Neural progenitor cell (in vitro differentiated cells): ENCODE data around the gene CEP170B. TPM values are rescaled to one million over a fixed set of nuclear protein-coding genes. Genes with fewer than 3 reads are reported as not detected.

ENCODE experiments used
- DNase-seq: peaks from one replicate; pipeline ENCODE4 v3.0.0-alpha.2; 2016; ENCODE audit warnings: low spot score
- H2AFZ ChIP-seq: fragments of 200-600 bp; sonication (generic); replicated peaks from 2 replicates; pipeline ENCODE4 v1.6.1; 2016; ENCODE audit warnings: antibody characterized with exemption
- H3F3A ChIP-seq: fragments of 200-600 bp; sonication (generic); 2 replicates; pipeline ENCODE4 v1.6.1; 2016; ENCODE audit warnings: antibody characterized with exemption, low read depth
- H3K27ac ChIP-seq: fragments of 200-600 bp; sonication (generic); 2 replicates; pipeline ENCODE4 v1.5.1; 2016; ENCODE audit warnings: mild to moderate bottlenecking
- H3K27me3 ChIP-seq: fragments of 200-600 bp; sonication (generic); 2 replicates; pipeline ENCODE4 v1.6.1; 2016; ENCODE audit warnings: mild to moderate bottlenecking, moderate library complexity
- H3K36me3 ChIP-seq: fragments of 200-600 bp; sonication (generic); 2 replicates; pipeline ENCODE4 v1.5.1; 2016
- H3K4me1 ChIP-seq: fragments of 200-600 bp; sonication (generic); 2 replicates; pipeline ENCODE4 v1.6.1; 2016; ENCODE audit warnings: mixed run types
- H3K4me2 ChIP-seq: fragments of 200-600 bp; sonication (generic); 2 replicates; pipeline ENCODE4 v1.6.1; 2016
- H3K4me3 ChIP-seq: fragments of 200-600 bp; sonication (generic); 2 replicates; pipeline ENCODE4 v1.5.1; 2016
- H3K79me2 ChIP-seq: fragments of 200-600 bp; sonication (generic); 2 replicates; pipeline ENCODE4 v1.6.1; 2016; ENCODE audit warnings: low read depth
- H3K9ac ChIP-seq: fragments of 200-600 bp; sonication (generic); 2 replicates; pipeline ENCODE4 v1.6.1; 2016
- H3K9me3 ChIP-seq: fragments of 200-600 bp; sonication (generic); 2 replicates; pipeline ENCODE4 v1.5.1; 2016; ENCODE audit warnings: low read depth
- H4K20me1 ChIP-seq: fragments of 200-600 bp; sonication (generic); 2 replicates; pipeline ENCODE4 v1.6.1; 2016; ENCODE audit warnings: low read depth
- H3K27ac Mint-ChIP-seq: 3 replicates; pipeline ENCODE4 v1.8.0; 2021; ENCODE audit warnings: mixed read lengths
- H3K27me3 Mint-ChIP-seq: 2 replicates; pipeline ENCODE4 v1.8.0; 2022; ENCODE audit warnings: low read depth, mild to moderate bottlenecking, inconsistent platforms, moderate library complexity, mixed read lengths; ENCODE audit not compliant: insufficient read depth
- H3K36me3 Mint-ChIP-seq: 3 replicates; pipeline ENCODE4 v1.8.0; 2021; ENCODE audit warnings: mixed read lengths
- H3K4me1 Mint-ChIP-seq: 3 replicates; pipeline ENCODE4 v1.8.0; 2021; ENCODE audit warnings: mixed read lengths
- H3K4me3 Mint-ChIP-seq: 3 replicates; pipeline ENCODE4 v1.8.0; 2021; ENCODE audit warnings: mild to moderate bottlenecking, moderate library complexity, mixed read lengths
- H3K9me3 Mint-ChIP-seq: 3 replicates; pipeline ENCODE4 v1.8.0; 2020; ENCODE audit warnings: mixed read lengths
- CTCF ChIP-seq: fragments of 200-600 bp; sonication (generic); IDR thresholded peaks from 2 replicates; pipeline ENCODE4 v1.5.1; 2017; ENCODE audit warnings: antibody characterized with exemption, mild to moderate bottlenecking
- EZH2 ChIP-seq: fragments of 200-600 bp; sonication (generic); IDR thresholded peaks from 2 replicates; pipeline ENCODE4 v1.6.1; 2017; ENCODE audit warnings: antibody characterized with exemption, mild to moderate bottlenecking, moderate library complexity
- EZH2phosphoT487 ChIP-seq: fragments of 200-600 bp; sonication (generic); IDR thresholded peaks from 2 replicates; pipeline ENCODE4 v1.6.1; 2017; ENCODE audit warnings: antibody characterized with exemption
- total RNA-seq: library from RNA; depleted of rRNA; stranded (reverse); fragments of >200 nt; gene quantifications from 2 replicates; pipeline ENCODE4 v1.2.3, GENCODE V29; 2015; ENCODE audit warnings: low replicate concordance

The CEP170B gene
- total RNA-seq, 1 donor from 2014 or later = 3.0 TPM

GRCh38 chr14:104895786-104896661 is 31.0 kb downstream of the CEP170B start:
- H3K9ac ChIP-seq = no peak overlapping the region
- no peak for DNase-seq
- H4K20me1 ChIP-seq = no peaks in the 10 kb centered on the region

GRCh38 chr14:104897330-104898194 is 32.5 kb downstream of the CEP170B start:
- no peak for DNase-seq
- H3K9me3 Mint-ChIP-seq = no peaks in the 10 kb centered on the region
- H3K9me3 ChIP-seq = no peaks in the 10 kb centered on the region

More at GRCh38 chr14:104895786-104896661, 31.0 kb downstream of the CEP170B start:
- no peak overlapping the region for H2AFZ ChIP-seq
- H3K4me2 ChIP-seq = no peak overlapping the region
- Mint-ChIP-seq H3K4me1 (peaks cover 4% of the 10 kb centered on the region), H3K9me3 (no peaks in the 10 kb centered on the region), H3K4me3 (no peak overlapping the region), H3K27me3 (peaks cover 2% of the 10 kb centered on the region), H3K36me3 (no peaks in the 10 kb centered on the region), H3K27ac (peak overlapping the region; percentile 61)
- H3K4me3 ChIP-seq = no peak overlapping the region
- no peaks in the 10 kb centered on the region for H3K79me2 ChIP-seq
- H3K9me3 ChIP-seq = no peaks in the 10 kb centered on the region
- no peaks in the 10 kb centered on the region for H3K36me3 ChIP-seq
- H3F3A ChIP-seq = no peaks in the 10 kb centered on the region
- TF ChIP-seq EZH2 (no peak), EZH2phosphoT487 (no peak), CTCF (no peak)
- no peak overlapping the region for H3K27ac ChIP-seq
- no peaks in the 10 kb centered on the region for H3K27me3 ChIP-seq
- no peaks in the 10 kb centered on the region for H3K4me1 ChIP-seq

GRCh38 chr14:104898195-104898558 is 33.1 kb downstream of the CEP170B start:
- peaks cover 4% of the 10 kb centered on the region for H3K4me1 Mint-ChIP-seq
- H3K27me3 Mint-ChIP-seq = peaks cover 2% of the 10 kb centered on the region
- Histone ChIP-seq H3K9me3 (no peaks in the 10 kb centered on the region), H3K4me3 (no peak overlapping the region), H3K27me3 (peaks cover 20% of the 10 kb centered on the region), H3K4me1 (no peaks in the 10 kb centered on the region), H4K20me1 (no peaks in the 10 kb centered on the region), H2AFZ (no peak overlapping the region), H3K27ac (no peak overlapping the region), H3K79me2 (no peaks in the 10 kb centered on the region), H3K9ac (no peak overlapping the region), H3K36me3 (peaks cover 3% of the 10 kb centered on the region), H3F3A (no peaks in the 10 kb centered on the region), H3K4me2 (no peak overlapping the region)
- no peak overlapping the region for H3K27ac Mint-ChIP-seq
- no peak for DNase-seq
- H3K36me3 Mint-ChIP-seq = no peaks in the 10 kb centered on the region
- no peak for TF ChIP-seq EZH2phosphoT487
- no peak for TF ChIP-seq EZH2
- TF ChIP-seq CTCF = no peak
- H3K9me3 Mint-ChIP-seq = peaks cover under 1% of the 10 kb centered on the region
- H3K4me3 Mint-ChIP-seq = no peak overlapping the region

More at GRCh38 chr14:104897330-104898194, 32.5 kb downstream of the CEP170B start:
- Histone ChIP-seq H3K4me1 (no peaks in the 10 kb centered on the region), H3K4me2 (no peak overlapping the region), H4K20me1 (no peaks in the 10 kb centered on the region), H3K4me3 (no peak overlapping the region), H3K79me2 (no peaks in the 10 kb centered on the region), H3F3A (no peaks in the 10 kb centered on the region), H2AFZ (no peak overlapping the region), H3K27me3 (peaks cover 14% of the 10 kb centered on the region), H3K9ac (no peak overlapping the region), H3K36me3 (peaks cover 3% of the 10 kb centered on the region), H3K27ac (no peak overlapping the region)
- Mint-ChIP-seq H3K4me3 (no peak overlapping the region), H3K36me3 (no peaks in the 10 kb centered on the region), H3K27ac (no peak overlapping the region), H3K4me1 (peaks cover 4% of the 10 kb centered on the region), H3K27me3 (no peaks in the 10 kb centered on the region)
- TF ChIP-seq CTCF (no peak), EZH2phosphoT487 (no peak), EZH2 (no peak)
